Pulmonary artery endothelial cell (primary cell): Measurements from ENCODE around the gene RHBDF2. TPM values are rescaled to one million over a fixed set of nuclear protein-coding genes. Genes with fewer than 3 reads are reported as not detected.

Experiments used
- DNase-seq: peaks from one replicate; pipeline ENCODE4 v3.0.0-alpha.2; 2011; ENCODE audit warnings: low read depth, low spot score
- total RNA-seq: library from RNA; depleted of rRNA; stranded (reverse); fragments of >200 nt; gene quantifications from 2 replicates; pipeline ENCODE4 v1.2.3, GENCODE V29; 2014

RHBDF2 gene
- total RNA-seq, 1 donor from 2014 or later, result 14.0 TPM

- no peak for DNase-seq
These were observed 38.5 kb downstream of the RHBDF2 start for GRCh38 chr17:76462556-76463290.

GRCh38 chr17:76461765-76462555 lies 39.3 kb downstream of the RHBDF2 start:
- no peak for DNase-seq

- DNase-seq, result no peak
These were observed 41.5 kb downstream of the RHBDF2 start for GRCh38 chr17:76459674-76460073.

- no peak for DNase-seq
These were observed 42.4 kb downstream of the RHBDF2 start for GRCh38 chr17:76458580-76459490.

- DNase-seq, result no peak
These were observed 47.8 kb downstream of the RHBDF2 start for GRCh38 chr17:76453431-76453743.

- peak; percentile 49 for DNase-seq
These were observed 48.4 kb downstream of the RHBDF2 start, which contains the start of gene UBE2O for GRCh38 chr17:76452660-76453430. TSS of gene UBE2O (minus strand) at chr17:76453152. CDS start at chr17:76453141, 11 bp downstream.

GRCh38 chr17:76452127-76452659 lies 49.0 kb downstream of the RHBDF2 start:
- DNase-seq, result no peak

GRCh38 chr17:76451506-76451905 lies 49.7 kb downstream of the RHBDF2 start:
- no peak for DNase-seq

- no peak for DNase-seq
These were observed 52.1 kb downstream of the RHBDF2 start for GRCh38 chr17:76449126-76449525.

GRCh38 chr17:76447931-76448652 lies 53.1 kb downstream of the RHBDF2 start:
- no peak for DNase-seq

GRCh38 chr17:76446449-76447231 lies 54.6 kb downstream of the RHBDF2 start:
- DNase-seq, result no peak

GRCh38 chr17:76445697-76446448 lies 55.4 kb downstream of the RHBDF2 start:
- DNase-seq, result no peak

- DNase-seq, result no peak
These were observed 56.5 kb downstream of the RHBDF2 start for GRCh38 chr17:76444518-76445311.

GRCh38 chr17:76442341-76443338 lies 58.6 kb downstream of the RHBDF2 start:
- no peak for DNase-seq

- DNase-seq, result no peak
These were observed 59.4 kb downstream of the RHBDF2 start for GRCh38 chr17:76441686-76442340.
